ENCODE results near the gene LRRC28. TPM values are rescaled to one million over a fixed set of nuclear protein-coding genes. Genes with fewer than 3 reads are reported as not detected.

Gene LRRC28
- total RNA-seq, 1 experiment from 2014 or later = 28.4 TPM

GRCh38 chr15:99306694-99307338 is 55.5 kb downstream of the LRRC28 start:
- H3K27ac ChIP-seq (ENCODE audit: low read depth, low read length, poor library complexity, severe bottlenecking) = peak overlapping the region; percentile 17
- H3K4me1 ChIP-seq (ENCODE audit: insufficient read depth, low read length, poor library complexity, severe bottlenecking) = peaks cover 29% of the 10 kb centered on the region
- no peaks in the 10 kb centered on the region for H3K27me3 ChIP-seq (replicated peaks; ENCODE audit: insufficient read depth, low read depth, low read length, poor library complexity)
- TF ChIP-seq EZH2 (IDR thresholded peaks at IDR 0.05; ENCODE audit: borderline replicate concordance, low read depth, low read length, poor library complexity, severe bottlenecking) = no peak
- TF ChIP-seq CTCF (conservative IDR thresholded peaks at IDR 0.05; ENCODE audit: low read depth, low read length) = no peak
- BruUV-seq (replicated peaks) = no TSS peak
- no peaks in the 10 kb centered on the region for H3K36me3 ChIP-seq (ENCODE audit: insufficient read depth, low read length, poor library complexity, severe bottlenecking)
- no peak for DNase-seq (ENCODE audit: low spot score)
- POLR2A ChIA-PET (ENCODE audit: low non-redundant PET) = no interaction called here
- H3K9me3 ChIP-seq (ENCODE audit: low read depth, low read length, poor library complexity, severe bottlenecking) = no peaks in the 10 kb centered on the region
- intact Hi-C loops (cut with micrococcal nuclease; ENCODE audit: unreplicated experiment) = no loop called here
- CTCF ChIA-PET = interaction anchor here (1.2 kb wide), 1 partner anchor 398 kb away, joined by 3 read pairs; no protein-coding TSS in a partner anchor
- H3K4me3 ChIP-seq (ENCODE audit: low read depth, low read length, poor library complexity, severe bottlenecking) = peak overlapping the region; percentile 23

GRCh38 chr15:99307735-99308134 is 56.5 kb downstream of the LRRC28 start:
- H3K4me3 ChIP-seq (ENCODE audit: low read depth, low read length, poor library complexity, severe bottlenecking) = no peak overlapping the region

GRCh38 chr15:99310745-99311144 is 59.5 kb downstream of the LRRC28 start:
- POLR2A ChIA-PET (ENCODE audit: low non-redundant PET) = interaction anchor here (0.6 kb wide), 1 partner anchor 259 kb away, joined by 4 read pairs; no protein-coding TSS in a partner anchor
- CTCF ChIA-PET = no interaction called here

More at GRCh38 chr15:99307735-99308134, 56.5 kb downstream of the LRRC28 start:
- ChIA-PET POLR2A (ENCODE audit: low non-redundant PET) (no interaction called here), CTCF (no interaction called here)
- DNase-seq (ENCODE audit: low spot score) = no peak
- peaks cover 8% of the 10 kb centered on the region for H3K9me3 ChIP-seq (ENCODE audit: low read depth, low read length, poor library complexity, severe bottlenecking)
- H3K4me1 ChIP-seq (ENCODE audit: insufficient read depth, low read length, poor library complexity, severe bottlenecking) = peaks cover 29% of the 10 kb centered on the region
- BruUV-seq (replicated peaks) = no TSS peak
- H3K36me3 ChIP-seq (ENCODE audit: insufficient read depth, low read length, poor library complexity, severe bottlenecking) = no peaks in the 10 kb centered on the region
- TF ChIP-seq EZH2 (IDR thresholded peaks at IDR 0.05; ENCODE audit: borderline replicate concordance, low read depth, low read length, poor library complexity, severe bottlenecking) (no peak), CTCF (conservative IDR thresholded peaks at IDR 0.05; ENCODE audit: low read depth, low read length) (no peak)
- intact Hi-C loops (cut with micrococcal nuclease; ENCODE audit: unreplicated experiment) = no loop called here
- no peak overlapping the region for H3K27ac ChIP-seq (ENCODE audit: low read depth, low read length, poor library complexity, severe bottlenecking)
- no peaks in the 10 kb centered on the region for H3K27me3 ChIP-seq (replicated peaks; ENCODE audit: insufficient read depth, low read depth, low read length, poor library complexity)

More at GRCh38 chr15:99310745-99311144, 59.5 kb downstream of the LRRC28 start:
- no peak overlapping the region for H3K4me3 ChIP-seq (ENCODE audit: low read depth, low read length, poor library complexity, severe bottlenecking)
- TF ChIP-seq CTCF (conservative IDR thresholded peaks at IDR 0.05; ENCODE audit: low read depth, low read length) (no peak), EZH2 (IDR thresholded peaks at IDR 0.05; ENCODE audit: borderline replicate concordance, low read depth, low read length, poor library complexity, severe bottlenecking) (no peak)
- H3K27ac ChIP-seq (ENCODE audit: low read depth, low read length, poor library complexity, severe bottlenecking) = no peak overlapping the region
- H3K36me3 ChIP-seq (ENCODE audit: insufficient read depth, low read length, poor library complexity, severe bottlenecking) = no peaks in the 10 kb centered on the region
- BruUV-seq (replicated peaks) = no TSS peak
- H3K27me3 ChIP-seq (replicated peaks; ENCODE audit: insufficient read depth, low read depth, low read length, poor library complexity) = no peaks in the 10 kb centered on the region
- H3K4me1 ChIP-seq (ENCODE audit: insufficient read depth, low read length, poor library complexity, severe bottlenecking) = peaks cover 20% of the 10 kb centered on the region
- intact Hi-C loops (cut with micrococcal nuclease; ENCODE audit: unreplicated experiment) = no loop called here
- H3K9me3 ChIP-seq (ENCODE audit: low read depth, low read length, poor library complexity, severe bottlenecking) = peaks cover 15% of the 10 kb centered on the region
- no peak for DNase-seq (ENCODE audit: low spot score)
